Measurements from ENCODE around the gene PRR11.

DNA sequence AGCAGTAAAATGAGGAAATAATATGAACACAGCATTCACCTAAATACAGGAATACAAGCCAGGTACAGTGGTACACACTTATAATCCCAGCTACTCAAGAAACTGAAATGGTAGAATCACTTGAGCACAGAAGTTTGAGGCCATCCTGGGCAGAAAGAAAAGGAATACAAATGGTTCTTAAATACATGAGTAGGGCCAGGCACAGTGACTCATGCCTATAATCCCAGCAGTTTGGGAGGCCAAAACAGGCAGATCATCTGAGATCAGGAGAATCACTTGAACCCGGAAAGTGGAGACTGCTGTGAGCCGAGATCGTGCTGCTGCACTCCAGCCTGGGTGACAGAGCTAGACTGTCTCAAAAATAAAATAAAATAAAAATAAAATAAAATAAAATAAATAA is 31.3 kb downstream of the PRR11 start:
- TF ChIP-seq, protein P1, sequence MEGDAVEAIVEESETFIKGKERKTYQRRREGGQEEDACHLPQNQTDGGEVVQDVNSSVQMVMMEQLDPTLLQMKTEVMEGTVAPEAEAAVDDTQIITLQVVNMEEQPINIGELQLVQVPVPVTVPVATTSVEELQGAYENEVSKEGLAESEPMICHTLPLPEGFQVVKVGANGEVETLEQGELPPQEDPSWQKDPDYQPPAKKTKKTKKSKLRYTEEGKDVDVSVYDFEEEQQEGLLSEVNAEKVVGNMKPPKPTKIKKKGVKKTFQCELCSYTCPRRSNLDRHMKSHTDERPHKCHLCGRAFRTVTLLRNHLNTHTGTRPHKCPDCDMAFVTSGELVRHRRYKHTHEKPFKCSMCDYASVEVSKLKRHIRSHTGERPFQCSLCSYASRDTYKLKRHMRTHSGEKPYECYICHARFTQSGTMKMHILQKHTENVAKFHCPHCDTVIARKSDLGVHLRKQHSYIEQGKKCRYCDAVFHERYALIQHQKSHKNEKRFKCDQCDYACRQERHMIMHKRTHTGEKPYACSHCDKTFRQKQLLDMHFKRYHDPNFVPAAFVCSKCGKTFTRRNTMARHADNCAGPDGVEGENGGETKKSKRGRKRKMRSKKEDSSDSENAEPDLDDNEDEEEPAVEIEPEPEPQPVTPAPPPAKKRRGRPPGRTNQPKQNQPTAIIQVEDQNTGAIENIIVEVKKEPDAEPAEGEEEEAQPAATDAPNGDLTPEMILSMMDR (conservative IDR thresholded peaks at IDR 0.05; ENCODE audit: low read depth, low read length) = no peak
- TF ChIP-seq POLR2A (IDR thresholded peaks at IDR 0.05; ENCODE audit: low read depth, low read length) (no peak), RAD21 (IDR thresholded peaks at IDR 0.05; ENCODE audit: low read length) (no peak), MAFK (IDR thresholded peaks at IDR 0.05; ENCODE audit: low read depth, low read length) (no peak), CEBPB (IDR thresholded peaks at IDR 0.05; ENCODE audit: low read depth, low read length) (no peak), MAZ (IDR thresholded peaks at IDR 0.05; ENCODE audit: borderline replicate concordance, low read depth, low read length) (no peak), MXI1 (IDR thresholded peaks at IDR 0.05; ENCODE audit: borderline replicate concordance, low read depth, low read length) (no peak), BHLHE40 (IDR thresholded peaks at IDR 0.05; ENCODE audit: low read depth, low read length) (no peak), RFX5 (IDR thresholded peaks at IDR 0.05; ENCODE audit: low read depth, low read length) (no peak), RCOR1 (IDR thresholded peaks at IDR 0.05; ENCODE audit: insufficient replicate concordance, low read length) (no peak), NFE2L2 (IDR thresholded peaks at IDR 0.05; ENCODE audit: low read depth, low read length) (no peak), SMC3 (IDR thresholded peaks at IDR 0.05; ENCODE audit: low read depth, low read length) (no peak), FOS (IDR thresholded peaks at IDR 0.05; ENCODE audit: low read depth, low read length) (no peak)
- TF ChIP-seq, protein P2, sequence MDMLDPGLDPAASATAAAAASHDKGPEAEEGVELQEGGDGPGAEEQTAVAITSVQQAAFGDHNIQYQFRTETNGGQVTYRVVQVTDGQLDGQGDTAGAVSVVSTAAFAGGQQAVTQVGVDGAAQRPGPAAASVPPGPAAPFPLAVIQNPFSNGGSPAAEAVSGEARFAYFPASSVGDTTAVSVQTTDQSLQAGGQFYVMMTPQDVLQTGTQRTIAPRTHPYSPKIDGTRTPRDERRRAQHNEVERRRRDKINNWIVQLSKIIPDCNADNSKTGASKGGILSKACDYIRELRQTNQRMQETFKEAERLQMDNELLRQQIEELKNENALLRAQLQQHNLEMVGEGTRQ (IDR thresholded peaks at IDR 0.05; ENCODE audit: low read depth, low read length) = no peak
